Lower leg skin (tissue), 4 donors: ENCODE results near the gene ITGA3. TPM values are rescaled to one million over a fixed set of nuclear protein-coding genes. Genes with fewer than 3 reads are reported as not detected.

Experiments
- DNase-seq, 2 donors: peaks; one replicate each; pipeline ENCODE4 v3.0.0-alpha.2; 2019; ENCODE audit warnings: low spot score in 2 of 2
- H3K4me3 ChIP-seq: fragments of 200-600 bp; sonication (generic); 2 replicates; pipeline ENCODE4 v1.5.1; 2017; ENCODE audit warnings: mild to moderate bottlenecking, low read depth; ENCODE audit not compliant: poor library complexity, severe bottlenecking
- CTCF ChIP-seq, 3 donors: fragments of 450-650 bp; IDR thresholded peaks; one replicate each; pipeline ENCODE4 v1.5.1; 2016; ENCODE audit warnings: antibody characterized with exemption in 3 of 3, mild to moderate bottlenecking in 3 of 3, moderate library complexity in 2 of 3
- POLR2A ChIP-seq, 2 donors: fragments of 450-650 bp; IDR thresholded peaks; one replicate each; pipeline ENCODE4 v1.6.1; 2016 to 2017; ENCODE audit warnings: antibody characterized with exemption in 2 of 2, mild to moderate bottlenecking in 1 of 2, moderate library complexity in 1 of 2
- WGBS, 2 donors: methylation state at CpG; one replicate each; pipeline ENCODE4 v1.1.5; 2018; 5-methylcytosine and 5-hydroxymethylcytosine counted together
- intact Hi-C: fragments of 100-400 bp; cut with DNase I; formaldehyde crosslinking; loops from one replicate; pipeline ENCODE4 v1.15.0; 2023; ENCODE audit warnings: low total_unique reads
- total RNA-seq, 4 donors: library from RNA; depleted of rRNA; stranded (reverse); fragments of >200 nt; gene quantifications; one replicate each; pipeline ENCODE4 v1.1.0, GENCODE V29; 2016

The ITGA3 gene
- total RNA-seq, 4 donors from 2014 or later = 99.7 to 148 (median 121) TPM

- intact Hi-C loops = no loop called here
- TF ChIP-seq CTCF (IDR thresholded peaks at IDR 0.05) (no peak), POLR2A (IDR thresholded peaks at IDR 0.05) (no peak)
- WGBS, 2 donors = 82 to 84% methylated on average over 12 of the region's 12 CpGs
Measured at GRCh38 chr17:50050431-50051032, 5.4 kb upstream of the ITGA3 start.

GRCh38 chr17:50051082-50051576, 4.8 kb upstream of the ITGA3 start:
- TF ChIP-seq CTCF (IDR thresholded peaks at IDR 0.05) (no peak), POLR2A (IDR thresholded peaks at IDR 0.05) (no peak)
- WGBS, 2 donors = 50 to 52% methylated on average over 4 of the region's 4 CpGs
- intact Hi-C loops = no loop called here
- H3K4me3 ChIP-seq = no peak overlapping the region
- no peak for DNase-seq

More at GRCh38 chr17:50050431-50051032, 5.4 kb upstream of the ITGA3 start:
- H3K4me3 ChIP-seq = no peak overlapping the region
- no peak for DNase-seq

GRCh38 chr17:50051606-50052005, 4.3 kb upstream of the ITGA3 start:
- DNase-seq = no peak
- intact Hi-C loops = no loop called here
- H3K4me3 ChIP-seq = no peak overlapping the region
- TF ChIP-seq CTCF (IDR thresholded peaks at IDR 0.05) = no peak
- no peak for TF ChIP-seq POLR2A (IDR thresholded peaks at IDR 0.05)
- 44 to 71% methylated on average over 2 of the region's 2 CpGs for WGBS, 2 donors

GRCh38 chr17:50052241-50052796, 3.6 kb upstream of the ITGA3 start:
- intact Hi-C loops = no loop called here
- TF ChIP-seq CTCF (IDR thresholded peaks at IDR 0.05) (no peak), POLR2A (IDR thresholded peaks at IDR 0.05) (no peak)
- DNase-seq = no peak
- H3K4me3 ChIP-seq = no peak overlapping the region
- WGBS, 2 donors = 72 to 79% methylated on average over 6 of the region's 6 CpGs

GRCh38 chr17:50052822-50053653, 2.9 kb upstream of the ITGA3 start:
- no peak overlapping the region for H3K4me3 ChIP-seq
- 66% methylated on average over 7 of the region's 7 CpGs for WGBS, 2 donors
- DNase-seq = no peak
- intact Hi-C loops = no loop called here
- no peak for TF ChIP-seq POLR2A (IDR thresholded peaks at IDR 0.05)
- TF ChIP-seq CTCF (IDR thresholded peaks at IDR 0.05) = no peak
